ENCODE data around the gene MASTL.

DNA sequence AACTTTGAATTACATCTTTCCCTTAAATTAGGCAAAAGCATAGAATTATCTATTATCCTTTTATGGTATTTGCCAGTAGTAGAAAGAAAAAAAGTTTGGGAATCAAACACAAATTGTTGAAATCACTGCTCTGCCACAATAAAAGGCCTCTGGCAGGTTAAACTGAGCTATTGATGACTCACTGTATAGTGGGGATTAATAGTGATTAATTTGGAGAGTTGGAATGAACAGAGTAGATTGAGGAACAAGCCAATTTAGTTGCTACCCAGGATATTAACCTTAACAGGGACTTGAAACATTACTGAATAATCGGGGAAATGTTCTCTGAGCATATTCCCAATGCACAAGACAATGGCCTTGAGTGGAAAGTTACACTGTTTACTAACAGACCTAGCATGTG, 33.1 kb downstream of the MASTL start:
- no peak for TF ChIP-seq POLR2AphosphoS5 (IDR thresholded peaks at IDR 0.05)
- TF ChIP-seq, protein P1, sequence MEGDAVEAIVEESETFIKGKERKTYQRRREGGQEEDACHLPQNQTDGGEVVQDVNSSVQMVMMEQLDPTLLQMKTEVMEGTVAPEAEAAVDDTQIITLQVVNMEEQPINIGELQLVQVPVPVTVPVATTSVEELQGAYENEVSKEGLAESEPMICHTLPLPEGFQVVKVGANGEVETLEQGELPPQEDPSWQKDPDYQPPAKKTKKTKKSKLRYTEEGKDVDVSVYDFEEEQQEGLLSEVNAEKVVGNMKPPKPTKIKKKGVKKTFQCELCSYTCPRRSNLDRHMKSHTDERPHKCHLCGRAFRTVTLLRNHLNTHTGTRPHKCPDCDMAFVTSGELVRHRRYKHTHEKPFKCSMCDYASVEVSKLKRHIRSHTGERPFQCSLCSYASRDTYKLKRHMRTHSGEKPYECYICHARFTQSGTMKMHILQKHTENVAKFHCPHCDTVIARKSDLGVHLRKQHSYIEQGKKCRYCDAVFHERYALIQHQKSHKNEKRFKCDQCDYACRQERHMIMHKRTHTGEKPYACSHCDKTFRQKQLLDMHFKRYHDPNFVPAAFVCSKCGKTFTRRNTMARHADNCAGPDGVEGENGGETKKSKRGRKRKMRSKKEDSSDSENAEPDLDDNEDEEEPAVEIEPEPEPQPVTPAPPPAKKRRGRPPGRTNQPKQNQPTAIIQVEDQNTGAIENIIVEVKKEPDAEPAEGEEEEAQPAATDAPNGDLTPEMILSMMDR (IDR thresholded peaks at IDR 0.05), result no peak
- TF ChIP-seq POLR2A (IDR thresholded peaks at IDR 0.05), result no peak
